Fibroblast of lung (primary cell): ENCODE measurements around the gene HPN. TPM values are rescaled to one million over a fixed set of nuclear protein-coding genes. Genes with fewer than 3 reads are reported as not detected.

ENCODE experiments used
- DNase-seq, 2 donors: peaks; one replicate each; pipeline versions ENCODE4 v3.0.0 to v3.0.0-alpha.2; 2010; ENCODE audit warnings: low read depth in 2 of 2
- H2AFZ ChIP-seq: 2 replicates; pipeline ENCODE4 v1.5.1; 2012; ENCODE audit warnings: low read length, control low read depth, inconsistent platforms
- H3K27ac ChIP-seq: 2 replicates; pipeline ENCODE4 v1.5.1; 2011; ENCODE audit warnings: low read length, control low read depth; ENCODE audit not compliant: insufficient read depth
- H3K27me3 ChIP-seq: 2 replicates; pipeline ENCODE4 v1.5.1; 2011; ENCODE audit warnings: mild to moderate bottlenecking, low read length; ENCODE audit not compliant: control insufficient read depth, insufficient read depth
- H3K36me3 ChIP-seq: 2 replicates; pipeline ENCODE4 v1.5.1; 2011; ENCODE audit warnings: low read length; ENCODE audit not compliant: control insufficient read depth, insufficient read depth
- H3K4me1 ChIP-seq: 2 replicates; pipeline ENCODE4 v1.5.1; 2011; ENCODE audit warnings: low read length; ENCODE audit not compliant: control insufficient read depth, insufficient read depth; ENCODE audit errors: extremely low read depth
- H3K4me2 ChIP-seq: 2 replicates; pipeline ENCODE4 v1.5.1; 2011; ENCODE audit warnings: low read length, control low read depth; ENCODE audit not compliant: insufficient read depth; ENCODE audit errors: extremely low read depth
- H3K4me3 ChIP-seq, 4 experiments: fragments of 200-600 bp in 1 of 4; sonication (generic) in 1 of 4; replicated peaks in 1 of 4; 2 replicates each; pipeline ENCODE4 v1.5.1; 2011 to 2016; ENCODE audit warnings: low read length in 4 of 4, low read depth in 3 of 4, mild to moderate bottlenecking in 3 of 4, control low read depth in 2 of 4, inconsistent platforms in 1 of 4, mixed read lengths in 1 of 4; ENCODE audit not compliant: insufficient read depth in 1 of 4; ENCODE audit errors: control extremely low read depth in 1 of 4
- H3K79me2 ChIP-seq: 2 replicates; pipeline ENCODE4 v1.5.1; 2012; ENCODE audit warnings: mild to moderate bottlenecking, low read length, inconsistent platforms; ENCODE audit not compliant: control insufficient read depth, insufficient read depth
- H3K9ac ChIP-seq: 2 replicates; pipeline ENCODE4 v1.5.1; 2011; ENCODE audit warnings: mild to moderate bottlenecking, low read length, control low read depth; ENCODE audit not compliant: insufficient read depth
- H3K9me3 ChIP-seq: 2 replicates; pipeline ENCODE4 v1.5.1; 2012; ENCODE audit warnings: low read depth, low read length; ENCODE audit not compliant: control insufficient read depth, insufficient read depth
- H4K20me1 ChIP-seq: 2 replicates; pipeline ENCODE4 v1.5.1; 2011; ENCODE audit warnings: low read length; ENCODE audit not compliant: control insufficient read depth, insufficient read depth; ENCODE audit errors: extremely low read depth
- EZH2 ChIP-seq: IDR thresholded peaks from 2 replicates; pipeline ENCODE4 v1.5.1; 2012; ENCODE audit warnings: low read length, control low read depth, mild to moderate bottlenecking; ENCODE audit errors: missing control alignments
- polyA plus RNA-seq, 2 donors: library from polyadenylated mRNA; depleted of rRNA in 1 of 2; stranded (reverse) in 1 of 2; unstranded in 1 of 2; fragments of >200 nt; gene quantifications; 2 replicates each; pipeline ENCODE4 v1.2.1, GENCODE V29; 2011 to 2012; ENCODE audit warnings: missing spikeins in 1 of 2
- total RNA-seq: library from RNA; depleted of rRNA; stranded (reverse); fragments of >200 nt; gene quantifications from 2 replicates; pipeline ENCODE4 v1.2.1, GENCODE V29; 2014
- TF ChIP-seq, protein P1 (sequence below), 2 donors: IDR thresholded peaks in 1 of 2; conservative IDR thresholded peaks in 1 of 2; 1 replicate in 1 of 2; 2 replicates in 1 of 2; pipeline ENCODE4 v1.5.1; 2011 to 2012; ENCODE audit warnings: low read length in 2 of 2, control low read depth in 1 of 2, inconsistent platforms in 1 of 2, low read depth in 1 of 2, mild to moderate bottlenecking in 1 of 2

Gene HPN
- total and polyA plus RNA-seq, 2 donors (not counting 1 experiment from before 2014, with no cell fraction given), result 0.33 TPM; not detected in 1

DNA sequence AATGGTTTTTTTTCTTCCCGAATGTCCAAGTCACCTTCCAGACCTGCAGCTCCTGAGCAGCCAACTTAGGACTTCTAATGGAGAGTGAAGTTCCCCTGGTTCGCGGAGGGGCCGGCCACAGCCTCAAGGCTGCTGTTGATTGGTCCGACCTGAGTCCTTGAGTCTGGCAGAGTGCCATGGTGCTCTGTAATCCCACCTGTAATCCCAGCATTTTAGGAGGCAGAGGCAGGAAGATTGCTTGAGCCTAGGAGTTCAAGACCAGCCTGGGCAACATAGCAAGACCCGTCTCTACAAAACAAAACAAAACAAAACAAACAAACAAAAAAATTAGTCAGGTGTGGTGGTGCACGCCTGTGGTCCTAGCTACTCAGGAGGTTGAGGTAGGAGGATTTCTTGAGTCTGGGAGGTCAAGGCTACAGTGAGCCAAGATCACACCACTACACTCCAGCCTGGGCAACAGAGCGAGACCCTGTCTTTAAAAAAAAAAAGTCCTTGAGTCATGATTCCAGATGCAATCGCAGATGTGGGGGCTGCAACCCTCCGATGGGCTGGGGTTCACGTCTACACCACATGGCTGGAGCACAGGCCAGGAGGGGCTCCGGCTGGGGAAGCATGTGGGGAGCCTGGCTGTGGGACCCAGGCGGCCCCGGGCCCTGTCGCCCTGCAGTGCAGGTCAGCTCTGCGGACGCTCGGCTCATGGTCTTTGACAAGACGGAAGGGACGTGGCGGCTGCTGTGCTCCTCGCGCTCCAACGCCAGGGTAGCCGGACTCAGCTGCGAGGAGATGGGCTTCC lies 17.7 kb downstream of the HPN start:
- H3K4me1 ChIP-seq, result no peaks in the 10 kb centered on the region
- H3K36me3 ChIP-seq, result no peaks in the 10 kb centered on the region
- H2AFZ ChIP-seq, result no peak overlapping the region
- TF ChIP-seq, protein P1, sequence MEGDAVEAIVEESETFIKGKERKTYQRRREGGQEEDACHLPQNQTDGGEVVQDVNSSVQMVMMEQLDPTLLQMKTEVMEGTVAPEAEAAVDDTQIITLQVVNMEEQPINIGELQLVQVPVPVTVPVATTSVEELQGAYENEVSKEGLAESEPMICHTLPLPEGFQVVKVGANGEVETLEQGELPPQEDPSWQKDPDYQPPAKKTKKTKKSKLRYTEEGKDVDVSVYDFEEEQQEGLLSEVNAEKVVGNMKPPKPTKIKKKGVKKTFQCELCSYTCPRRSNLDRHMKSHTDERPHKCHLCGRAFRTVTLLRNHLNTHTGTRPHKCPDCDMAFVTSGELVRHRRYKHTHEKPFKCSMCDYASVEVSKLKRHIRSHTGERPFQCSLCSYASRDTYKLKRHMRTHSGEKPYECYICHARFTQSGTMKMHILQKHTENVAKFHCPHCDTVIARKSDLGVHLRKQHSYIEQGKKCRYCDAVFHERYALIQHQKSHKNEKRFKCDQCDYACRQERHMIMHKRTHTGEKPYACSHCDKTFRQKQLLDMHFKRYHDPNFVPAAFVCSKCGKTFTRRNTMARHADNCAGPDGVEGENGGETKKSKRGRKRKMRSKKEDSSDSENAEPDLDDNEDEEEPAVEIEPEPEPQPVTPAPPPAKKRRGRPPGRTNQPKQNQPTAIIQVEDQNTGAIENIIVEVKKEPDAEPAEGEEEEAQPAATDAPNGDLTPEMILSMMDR (conservative IDR thresholded peaks at IDR 0.05 in 1 of 2, IDR thresholded peaks at IDR 0.05 in 1 of 2; ENCODE audit: low read depth in 1 of 2, low read length in 2 of 2), result no peak
- TF ChIP-seq EZH2, result no peak
- no peak overlapping the region for H3K4me2 ChIP-seq
- no peaks in the 10 kb centered on the region for H3K79me2 ChIP-seq
- no peaks in the 10 kb centered on the region for H3K9me3 ChIP-seq
- H3K27ac ChIP-seq, result no peak overlapping the region
- no peak for DNase-seq
- H4K20me1 ChIP-seq, result no peaks in the 10 kb centered on the region
- H3K9ac ChIP-seq, result no peak overlapping the region
- no peak overlapping the region for H3K4me3 ChIP-seq
- peaks cover 6% of the 10 kb centered on the region for H3K27me3 ChIP-seq

DNA sequence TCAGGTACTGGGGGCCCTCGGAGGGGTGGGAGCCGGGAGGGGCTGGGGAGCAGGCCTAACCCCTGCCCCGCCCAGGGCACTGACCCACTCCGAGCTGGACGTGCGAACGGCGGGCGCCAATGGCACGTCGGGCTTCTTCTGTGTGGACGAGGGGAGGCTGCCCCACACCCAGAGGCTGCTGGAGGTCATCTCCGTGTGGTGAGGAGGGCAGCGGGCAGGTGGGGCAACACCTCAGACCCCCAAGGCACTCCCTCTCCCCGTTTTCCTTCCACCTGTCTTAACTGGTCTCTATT lies 18.2 kb downstream of the HPN start:
- Histone ChIP-seq H4K20me1 (no peaks in the 10 kb centered on the region), H3K4me1 (no peaks in the 10 kb centered on the region), H3K4me2 (no peak overlapping the region), H3K27ac (no peak overlapping the region), H3K36me3 (no peaks in the 10 kb centered on the region), H3K79me2 (no peaks in the 10 kb centered on the region), H3K9me3 (no peaks in the 10 kb centered on the region), H3K4me3 (no peak overlapping the region), H2AFZ (no peak overlapping the region), H3K27me3 (peaks cover 6% of the 10 kb centered on the region), H3K9ac (no peak overlapping the region)
- TF ChIP-seq, protein P1 (conservative IDR thresholded peaks at IDR 0.05 in 1 of 2, IDR thresholded peaks at IDR 0.05 in 1 of 2; ENCODE audit: low read depth in 1 of 2, low read length in 2 of 2), result no peak
- TF ChIP-seq EZH2, result no peak
- no peak for DNase-seq

DNA sequence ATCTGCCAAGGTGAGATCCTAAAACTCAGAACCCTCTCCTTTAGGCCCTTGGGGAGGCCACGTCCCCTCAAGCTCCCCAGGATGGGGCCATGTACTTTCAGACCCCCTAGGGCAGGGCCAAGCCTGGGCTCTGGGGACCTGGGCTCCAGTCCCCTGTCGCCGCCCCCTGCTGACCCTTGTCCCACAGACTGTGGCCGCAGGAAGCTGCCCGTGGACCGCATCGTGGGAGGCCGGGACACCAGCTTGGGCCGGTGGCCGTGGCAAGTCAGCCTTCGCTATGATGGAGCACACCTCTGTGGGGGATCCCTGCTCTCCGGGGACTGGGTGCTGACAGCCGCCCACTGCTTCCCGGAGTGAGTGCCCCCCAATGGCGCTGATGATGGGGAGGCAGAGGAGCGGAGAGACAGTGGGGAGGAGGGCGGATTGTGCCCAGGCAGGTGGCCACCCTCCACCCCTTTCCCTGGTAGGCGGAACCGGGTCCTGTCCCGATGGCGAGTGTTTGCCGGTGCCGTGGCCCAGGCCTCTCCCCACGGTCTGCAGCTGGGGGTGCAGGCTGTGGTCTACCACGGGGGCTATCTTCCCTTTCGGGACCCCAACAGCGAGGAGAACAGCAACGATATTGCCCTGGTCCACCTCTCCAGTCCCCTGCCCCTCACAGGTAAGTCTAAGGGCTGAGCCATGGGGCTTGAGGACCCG lies 18.8 kb downstream of the HPN start:
- no peak overlapping the region for H2AFZ ChIP-seq
- no peak for DNase-seq
- no peaks in the 10 kb centered on the region for H3K4me1 ChIP-seq
- no peaks in the 10 kb centered on the region for H3K9me3 ChIP-seq
- no peaks in the 10 kb centered on the region for H3K79me2 ChIP-seq
- H3K36me3 ChIP-seq, result no peaks in the 10 kb centered on the region
- TF ChIP-seq, protein P1 (conservative IDR thresholded peaks at IDR 0.05 in 1 of 2, IDR thresholded peaks at IDR 0.05 in 1 of 2; ENCODE audit: low read depth in 1 of 2, low read length in 2 of 2), result no peak
- TF ChIP-seq EZH2, result no peak
- H4K20me1 ChIP-seq, result no peaks in the 10 kb centered on the region
- peaks cover 6% of the 10 kb centered on the region for H3K27me3 ChIP-seq
- H3K4me3 ChIP-seq, result no peak overlapping the region
- no peak overlapping the region for H3K9ac ChIP-seq
- H3K4me2 ChIP-seq, result no peak overlapping the region
- H3K27ac ChIP-seq, result no peak overlapping the region
